Right lobe of liver (tissue), 6 donors: Measurements from ENCODE around the gene RANBP3. TPM values are rescaled to one million over a fixed set of nuclear protein-coding genes. Genes with fewer than 3 reads are reported as not detected.
A peak's percentile ranks its signal among the peaks of the same experiment; 100 is the strongest.

ENCODE experiments used
- ATAC-seq, 4 donors: fragments of 200-7000 bp; cut with Tn5 transposase; one replicate each; pipeline ENCODE4 v1.9.1; 2020; ENCODE audit warnings: mild to moderate bottlenecking in 4 of 4, moderate library complexity in 4 of 4
- DNase-seq, 3 donors: peaks; one replicate each; pipeline ENCODE4 v3.0.0-alpha.2; 2020
- H3K27ac ChIP-seq, 3 donors: fragments of 200-600 bp; one replicate each; pipeline ENCODE4 v1.8.0; 2022
- H3K27me3 ChIP-seq, 2 donors: fragments of 200-600 bp; one replicate each; pipeline ENCODE4 v1.8.0; 2022
- H3K36me3 ChIP-seq, 4 donors: fragments of 200-600 bp; sonication (generic) in 1 of 4; one replicate each; pipeline versions ENCODE4 v1.5.1 to v1.8.0; 2017 to 2022; ENCODE audit warnings: control low read depth in 1 of 4
- H3K4me1 ChIP-seq, 4 donors: fragments of 200-600 bp; sonication (generic) in 1 of 4; one replicate each; pipeline versions ENCODE4 v1.5.1 to v1.8.0; 2017 to 2022; ENCODE audit warnings: control low read depth in 1 of 4
- H3K4me3 ChIP-seq, 3 donors: fragments of 200-600 bp; one replicate each; pipeline ENCODE4 v1.8.0; 2022
- H3K9me3 ChIP-seq, 4 donors: fragments of 200-600 bp; sonication (generic) in 1 of 4; one replicate each; pipeline versions ENCODE4 v1.5.1 to v1.8.0; 2017 to 2022; ENCODE audit warnings: control low read depth in 1 of 4
- CTCF ChIP-seq, 4 donors: fragments of 200-600 bp in 3 of 4; fragments of 450-650 bp in 1 of 4; IDR thresholded peaks; one replicate each; pipeline versions ENCODE4 v1.5.1 to v1.8.0; 2016 to 2022; ENCODE audit warnings: antibody characterized with exemption in 4 of 4, mild to moderate bottlenecking in 2 of 4
- POLR2A ChIP-seq: fragments of 450-650 bp; IDR thresholded peaks from one replicate; pipeline ENCODE4 v1.6.1; 2017; ENCODE audit warnings: antibody characterized with exemption, mild to moderate bottlenecking
- WGBS: methylation state at CpG from one replicate; pipeline ENCODE4 v1.1.6; 2018; ENCODE audit warnings: low coverage, low lambda C conversion rate; ENCODE audit not compliant: insufficient coverage; ENCODE audit errors: missing lambda C conversion rate; 5-methylcytosine and 5-hydroxymethylcytosine counted together
- intact Hi-C, 2 donors: fragments of 100-400 bp; cut with DNase I; formaldehyde crosslinking; loops; one replicate each; pipeline versions ENCODE4 v1.11.2 to v1.14.1; 2022
- total RNA-seq, 6 experiments: library from RNA; depleted of rRNA in 2 of 6; stranded (reverse); fragments of >200 nt in 2 of 6; fragmentation: NEBNext Ultra II Directional in 3 of 6; extraction: Animal tissue kit (Norgen Biotek cat#: 25700) in 3 of 6; gene quantifications; one replicate each; pipeline versions ENCODE4 v1.1.0 to v1.2.4, GENCODE V29; 2016 to 2023
- donor health status: DM: no; HTN: yes; CAD: no.
- donor health status: DM: no; HTN: no; CAD: no.
- donor health status: DM: no; HTN: no; CAD: no.
- donor health status: DM: no; HTN: yes; CAD: no.
- donor health status: DM: no; HTN: yes; CAD: no.

Gene RANBP3
- total RNA-seq, 6 experiments from 2014 or later: 21.7 to 49.5 (median 24.5) TPM

- ATAC-seq (no peak), DNase-seq (peak in 1 of 3 donors; percentile 51)
- no peaks in the 10 kb centered on the region for H3K27me3 ChIP-seq
- no peak overlapping the region for H3K27ac ChIP-seq
- TF ChIP-seq POLR2A (no peak), CTCF (IDR thresholded peaks at IDR 0.05) (no peak)
- WGBS: 78% methylated on average over 4 of the region's 13 CpGs
- H3K4me3 ChIP-seq: no peak overlapping the region
- no peaks in the 10 kb centered on the region for H3K36me3 ChIP-seq
- intact Hi-C loops: no loop called here
- no peaks in the 10 kb centered on the region for H3K9me3 ChIP-seq
- H3K4me1 ChIP-seq: peaks cover 0 to 65% (median 17%) of the 10 kb centered on the region in 4 donors
These were observed 28.1 kb downstream of the RANBP3 start for GRCh38 chr19:5949792-5950305.

- ATAC-seq (peak; percentile 14 to 59 (median 50)), DNase-seq (peak in 1 of 3 donors; percentile 45)
These were observed 29.0 kb downstream of the RANBP3 start for GRCh38 chr19:5948752-5949564.

GRCh38 chr19:5947435-5947834 is 30.5 kb downstream of the RANBP3 start:
- no peak for TF ChIP-seq CTCF (IDR thresholded peaks at IDR 0.05)
- no peak for TF ChIP-seq POLR2A
- Histone ChIP-seq H3K27ac (peak overlapping the region; percentile 33 to 38 (median 36)), H3K36me3 (no peaks in the 10 kb centered on the region), H3K4me3 (no peak overlapping the region), H3K9me3 (no peaks in the 10 kb centered on the region), H3K27me3 (no peaks in the 10 kb centered on the region), H3K4me1 (peaks cover 0 to 41% (median 7%) of the 10 kb centered on the region in 4 donors)
- intact Hi-C loops: no loop called here
- 71% methylated on average over 10 of the region's 13 CpGs for WGBS
- peak in 2 of 3 donors; percentile 67 to 70 for DNase-seq
- peak; percentile 44 to 66 (median 53) for ATAC-seq

More at GRCh38 chr19:5948752-5949564, 29.0 kb downstream of the RANBP3 start:
- no peaks in the 10 kb centered on the region for H3K27me3 ChIP-seq
- H3K4me3 ChIP-seq: no peak overlapping the region
- WGBS: 24% methylated on average over 13 of the region's 13 CpGs
- H3K27ac ChIP-seq: peak overlapping the region in 1 of 3 donors; percentile 37
- intact Hi-C loops: no loop called here
- TF ChIP-seq POLR2A (no peak), CTCF (IDR thresholded peaks at IDR 0.05) (no peak)
- no peaks in the 10 kb centered on the region for H3K36me3 ChIP-seq
- H3K9me3 ChIP-seq: no peaks in the 10 kb centered on the region
- peaks cover 0 to 56% (median 13%) of the 10 kb centered on the region in 4 donors for H3K4me1 ChIP-seq

GRCh38 chr19:5943623-5944022 is 34.3 kb downstream of the RANBP3 start:
- Histone ChIP-seq H3K27ac (no peak overlapping the region), H3K4me1 (peaks cover 0 to 27% (median 5%) of the 10 kb centered on the region in 4 donors), H3K36me3 (peaks cover 0 to 10% (median 2%) of the 10 kb centered on the region in 4 donors), H3K9me3 (no peaks in the 10 kb centered on the region), H3K4me3 (no peak overlapping the region), H3K27me3 (no peaks in the 10 kb centered on the region)
- ATAC-seq (no peak), DNase-seq (no peak)
- intact Hi-C loops: no loop called here
- no peak for TF ChIP-seq CTCF (IDR thresholded peaks at IDR 0.05)
- no peak for TF ChIP-seq POLR2A
- 95% methylated on average over 4 of the region's 10 CpGs for WGBS
